HCT116 (cell line): Measurements from ENCODE around the gene DAPK1.

Source experiments
- CTCF ChIP-seq, 3 experiments: fragments of 200-600 bp in 1 of 3; sonication (generic) in 1 of 3; IDR thresholded peaks in 2 of 3; conservative IDR thresholded peaks in 1 of 3; 2 replicates each; pipeline ENCODE4 v1.5.1; 2012 to 2017; ENCODE audit warnings: low read depth in 2 of 3, low read length in 2 of 3, antibody characterized with exemption in 1 of 3, borderline replicate concordance in 1 of 3, control low read depth in 1 of 3, mild to moderate bottlenecking in 1 of 3, mixed read lengths in 1 of 3, mixed run types in 1 of 3, moderate library complexity in 1 of 3; ENCODE audit not compliant: insufficient read depth in 1 of 3
- ELF1 ChIP-seq: IDR thresholded peaks from 2 replicates; pipeline ENCODE4 v1.6.1; 2012; ENCODE audit warnings: low read depth, borderline replicate concordance
- EZH2 ChIP-seq: fragments of 200-600 bp; sonication (generic); IDR thresholded peaks from 2 replicates; pipeline ENCODE4 v1.6.1; 2017; ENCODE audit warnings: antibody characterized with exemption, mixed run types
- EZH2phosphoT487 ChIP-seq: fragments of 200-600 bp; IDR thresholded peaks from 2 replicates; pipeline ENCODE4 v1.6.1; 2018; ENCODE audit warnings: antibody characterized with exemption, borderline replicate concordance
- FOSL1 ChIP-seq: IDR thresholded peaks from 2 replicates; pipeline ENCODE4 v1.6.1; 2012; ENCODE audit warnings: low read depth
- JUND ChIP-seq: IDR thresholded peaks from 2 replicates; pipeline ENCODE4 v1.6.1; 2012
- MAX ChIP-seq: IDR thresholded peaks from 2 replicates; pipeline ENCODE4 v1.6.1; 2012
- POLR2A ChIP-seq: IDR thresholded peaks from 2 replicates; pipeline ENCODE4 v1.7.0; 2011; ENCODE audit warnings: borderline replicate concordance; ENCODE audit not compliant: insufficient read depth, insufficient read length; ENCODE audit errors: extremely low read depth
- POLR2AphosphoS5 ChIP-seq: IDR thresholded peaks from 2 replicates; pipeline ENCODE4 v1.6.1; 2011; ENCODE audit warnings: mild to moderate bottlenecking, low read depth, low read length, moderate library complexity
- SP1 ChIP-seq: IDR thresholded peaks from 2 replicates; pipeline ENCODE4 v1.6.1; 2012; ENCODE audit warnings: low read depth
- ZNF274 ChIP-seq: fragments of 200-500 bp; sonication (Bioruptor generic); IDR thresholded peaks from 2 replicates; pipeline ENCODE4 v1.6.1; 2014; ENCODE audit warnings: mild to moderate bottlenecking, low read depth, low read length, inconsistent platforms

DNA sequence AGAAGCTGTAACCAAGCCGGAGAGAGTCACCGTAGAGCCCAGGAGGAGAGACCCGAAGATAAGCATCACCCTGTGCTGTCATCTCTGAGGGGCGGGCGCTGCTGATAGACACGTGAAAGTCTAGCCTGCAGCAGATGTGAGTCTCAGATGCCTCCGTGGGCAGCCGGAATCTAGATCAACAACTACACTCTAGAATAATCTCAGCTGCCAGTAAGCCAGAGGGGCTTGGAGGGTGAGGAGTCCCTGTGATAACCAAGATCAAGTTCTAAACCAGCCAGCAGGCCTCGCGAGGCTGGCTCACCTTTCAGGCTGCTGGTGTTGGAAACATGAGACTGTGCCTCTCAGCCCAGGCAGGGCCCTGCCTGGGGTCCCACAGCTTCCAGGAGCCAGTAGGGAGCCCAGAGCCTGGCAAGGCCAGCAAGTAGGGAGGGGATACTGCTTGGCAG, 54.1 kb downstream of the DAPK1 start:
- no peak for TF ChIP-seq ZNF274
- no peak for TF ChIP-seq CTCF (IDR thresholded peaks at IDR 0.05 in 2 of 3, conservative IDR thresholded peaks at IDR 0.05 in 1 of 3; ENCODE audit: borderline replicate concordance in 1 of 3, insufficient read depth in 1 of 3, low read depth in 2 of 3, low read length in 2 of 3)
- TF ChIP-seq ELF1: no peak
- TF ChIP-seq POLR2A: no peak
- TF ChIP-seq SP1: no peak
- TF ChIP-seq FOSL1: no peak
- TF ChIP-seq EZH2phosphoT487: no peak
- no peak for TF ChIP-seq JUND
- no peak for TF ChIP-seq MAX
- no peak for TF ChIP-seq EZH2
- TF ChIP-seq POLR2AphosphoS5: no peak
